ENCODE measurements around the gene FDPS.

Gene FDPS

DNA sequence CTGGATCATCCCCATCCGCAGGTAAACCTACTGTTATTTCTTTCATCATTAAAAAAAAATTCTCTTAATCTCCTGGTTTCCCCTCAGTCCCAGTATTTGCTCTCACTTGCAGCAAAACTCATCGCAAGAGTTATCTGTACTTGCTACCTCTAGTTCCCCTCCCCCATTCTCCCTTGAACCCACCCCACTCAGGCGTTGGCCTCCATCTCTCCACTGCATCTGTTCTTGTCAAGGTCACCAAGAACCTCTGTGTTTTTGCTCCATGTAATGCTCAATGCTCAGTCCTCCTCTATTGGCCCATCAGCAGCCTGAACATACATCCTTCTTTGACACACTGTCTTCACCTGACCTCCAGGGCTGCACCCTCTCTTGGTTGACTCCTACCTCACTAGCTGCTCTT lies 12.0 kb upstream of the FDPS start:
- no peaks in the 10 kb centered on the region for H3K4me1 Mint-ChIP-seq
- no peak for ATAC-seq
- H3K27ac Mint-ChIP-seq = no peak overlapping the region
- H3K27me3 Mint-ChIP-seq = peaks cover 40% of the 10 kb centered on the region
- H3K9me3 Mint-ChIP-seq = no peaks in the 10 kb centered on the region
- no peak for DNase-seq
- H3K4me3 Mint-ChIP-seq = no peak overlapping the region
- H3K36me3 Mint-ChIP-seq (ENCODE audit: low read depth) = no peaks in the 10 kb centered on the region

DNA sequence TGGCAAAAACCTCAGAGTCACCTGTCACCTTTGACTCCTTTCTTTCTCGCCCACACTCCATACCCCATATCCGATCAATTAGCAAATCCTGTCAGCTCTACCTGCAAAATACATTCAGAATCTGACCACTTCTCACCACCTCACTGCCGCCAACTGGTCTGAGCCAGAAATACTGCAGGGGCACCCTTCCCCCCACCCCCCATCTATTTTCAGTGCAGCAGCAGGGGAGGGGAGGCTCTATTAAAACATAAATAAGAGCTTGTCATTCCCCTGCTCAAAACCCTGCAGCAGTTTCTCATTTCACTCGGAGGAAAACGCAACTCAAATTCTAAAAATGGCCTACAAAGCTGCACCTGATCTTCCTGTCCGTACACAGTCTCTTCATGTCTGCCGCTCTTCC lies 11.3 kb upstream of the FDPS start:
- Mint-ChIP-seq H3K4me1 (no peaks in the 10 kb centered on the region), H3K27me3 (peaks cover 38% of the 10 kb centered on the region), H3K4me3 (no peak overlapping the region), H3K27ac (no peak overlapping the region), H3K36me3 (ENCODE audit: low read depth) (no peaks in the 10 kb centered on the region), H3K9me3 (no peaks in the 10 kb centered on the region)
- DNase-seq (no peak), ATAC-seq (no peak)

DNA sequence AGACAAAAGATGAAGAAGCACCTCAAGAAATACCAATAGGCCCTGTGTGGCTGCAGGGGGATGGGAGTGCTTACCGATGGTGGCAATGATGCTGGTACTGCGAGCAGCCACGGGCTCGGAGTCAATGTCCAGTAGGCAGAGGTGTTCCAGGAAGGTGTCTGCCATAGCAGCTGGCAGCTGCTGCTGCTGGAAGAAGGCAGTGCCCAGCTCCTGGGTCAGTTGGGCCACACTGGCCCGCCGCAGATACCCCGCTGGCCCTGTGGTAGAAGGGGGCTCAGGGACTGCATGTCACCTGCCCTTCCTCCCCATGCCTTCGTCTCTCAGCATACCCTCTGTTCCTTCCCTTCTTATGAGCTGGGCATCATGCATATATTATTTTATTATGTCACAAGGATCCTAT lies 8.6 kb upstream of the FDPS start:
- no peak for DNase-seq
- no peak for ATAC-seq
- H3K27me3 Mint-ChIP-seq = peaks cover 24% of the 10 kb centered on the region
- H3K4me3 Mint-ChIP-seq = no peak overlapping the region
- H3K4me1 Mint-ChIP-seq = no peaks in the 10 kb centered on the region
- H3K27ac Mint-ChIP-seq = no peak overlapping the region
- no peaks in the 10 kb centered on the region for H3K9me3 Mint-ChIP-seq
- H3K36me3 Mint-ChIP-seq (ENCODE audit: low read depth) = no peaks in the 10 kb centered on the region

DNA sequence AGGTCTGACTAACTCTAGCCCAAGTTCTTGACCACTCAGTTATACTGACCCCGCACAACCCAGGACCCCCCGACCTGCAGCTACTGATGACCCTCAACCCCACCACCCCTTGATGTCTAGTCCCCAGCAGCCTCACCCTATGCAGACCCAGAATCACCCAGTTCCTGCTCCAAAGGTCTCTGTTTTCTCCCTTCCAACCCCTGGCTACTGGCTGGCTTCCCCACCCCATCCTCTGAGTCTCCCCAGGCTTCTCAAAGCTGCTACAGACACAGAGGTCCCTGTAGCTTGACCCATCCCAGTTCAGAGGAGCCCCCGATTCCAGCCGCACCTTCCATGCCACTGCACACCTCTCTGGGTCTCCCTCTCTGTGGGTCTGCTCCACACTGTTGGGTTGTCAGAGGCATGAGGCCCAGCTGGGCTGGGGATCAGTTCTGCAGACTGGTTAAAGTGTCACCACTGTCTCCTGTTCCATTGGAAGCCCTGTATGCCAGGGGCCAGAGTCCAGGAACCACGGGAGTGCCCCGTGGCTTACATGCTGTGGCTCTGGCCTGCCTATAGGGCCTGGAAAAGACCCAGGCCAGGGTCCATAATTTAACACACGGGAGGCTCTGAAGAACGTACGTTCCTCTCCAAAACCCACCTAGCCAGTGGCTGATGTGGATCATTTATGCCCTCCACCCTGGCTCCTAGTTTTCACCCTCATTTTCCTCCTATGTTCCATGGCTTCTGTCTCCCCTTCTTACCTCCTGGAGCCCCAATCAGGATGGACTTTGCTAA lies 7.9 kb upstream of the FDPS start:
- H3K4me1 Mint-ChIP-seq = no peaks in the 10 kb centered on the region

DNA sequence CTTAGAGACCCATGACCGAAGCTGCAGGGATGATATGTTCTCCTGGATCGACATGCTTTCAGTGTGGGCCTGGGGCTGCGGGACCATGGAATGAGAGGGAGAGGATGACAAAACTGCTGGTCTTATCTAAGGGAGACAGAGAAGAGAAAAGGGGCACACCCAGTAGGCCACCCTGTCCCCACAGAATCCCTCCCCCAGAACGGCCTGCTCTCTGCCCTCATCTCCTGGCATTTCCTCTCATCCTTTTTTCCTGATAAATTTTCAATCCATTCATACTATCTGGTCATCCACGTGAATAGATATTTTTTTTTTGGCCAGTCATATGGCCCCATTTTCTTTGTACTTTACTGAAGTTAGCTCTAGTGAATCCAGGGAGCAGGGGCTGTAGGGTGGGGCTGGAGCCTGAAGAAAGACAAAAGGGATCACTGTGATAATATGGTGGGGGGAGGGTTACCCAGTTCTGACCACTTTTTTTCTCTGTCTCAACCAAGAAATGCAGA lies 7.3 kb upstream of the FDPS start, which contains the start of gene PKLR:
Gene PKLR, minus strand, starts transcription at position 97 of the 500 bp plus-strand sequence. Its CDS starts 43 bp downstream, at position 54.
- H3K4me3 Mint-ChIP-seq = no peak within 1 kb of the TSS
- DNase-seq (no peak), ATAC-seq (no peak)
- H3K9me3 Mint-ChIP-seq = no peaks in the 10 kb centered on the region
- H3K27ac Mint-ChIP-seq = no peak within 1 kb of the TSS
- peaks cover 15% of the 10 kb centered on the region for H3K27me3 Mint-ChIP-seq
- H3K4me1 Mint-ChIP-seq = no peaks in the 10 kb centered on the region
- H3K36me3 Mint-ChIP-seq (ENCODE audit: low read depth) = no peaks in the 10 kb centered on the region

More for the DNA sequence above, 7.9 kb upstream of the FDPS start:
- Mint-ChIP-seq H3K36me3 (ENCODE audit: low read depth) (no peaks in the 10 kb centered on the region), H3K27ac (no peak overlapping the region), H3K9me3 (no peaks in the 10 kb centered on the region), H3K4me3 (no peak overlapping the region), H3K27me3 (peaks cover 20% of the 10 kb centered on the region)
- ATAC-seq (no peak), DNase-seq (no peak)

DNA sequence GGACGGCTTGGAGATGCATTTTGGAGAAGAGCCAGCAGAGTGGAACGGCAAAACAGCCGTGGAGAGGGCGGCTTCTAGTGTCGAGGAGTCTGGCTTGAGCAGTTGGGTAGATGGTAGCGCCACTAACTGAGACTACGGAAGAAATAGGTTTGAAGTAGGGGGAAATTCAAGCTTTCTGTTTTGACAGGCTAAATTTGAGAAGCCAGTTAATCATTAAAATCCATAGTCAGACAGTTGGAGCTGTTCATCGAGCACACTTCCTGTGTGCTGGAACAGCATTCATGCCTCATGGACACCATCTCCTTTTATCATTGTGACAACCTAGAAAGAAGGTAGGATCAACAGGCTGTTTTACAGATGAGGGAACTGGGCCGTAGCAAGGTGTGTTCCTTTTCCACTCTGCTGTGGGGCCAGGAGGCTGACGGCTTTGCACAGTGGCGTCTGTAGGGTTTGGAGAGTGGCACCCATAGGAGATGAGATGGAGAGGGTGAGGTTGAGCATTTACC lies 4.1 kb upstream of the FDPS start:
- peaks cover 9% of the 10 kb centered on the region for H3K36me3 Mint-ChIP-seq (ENCODE audit: low read depth)
- no peak for DNase-seq
- H3K4me3 Mint-ChIP-seq = no peak overlapping the region
- no peak overlapping the region for H3K27ac Mint-ChIP-seq
- peaks cover 2% of the 10 kb centered on the region for H3K27me3 Mint-ChIP-seq
- ATAC-seq = no peak
- no peaks in the 10 kb centered on the region for H3K9me3 Mint-ChIP-seq
- H3K4me1 Mint-ChIP-seq = peaks cover 12% of the 10 kb centered on the region

DNA sequence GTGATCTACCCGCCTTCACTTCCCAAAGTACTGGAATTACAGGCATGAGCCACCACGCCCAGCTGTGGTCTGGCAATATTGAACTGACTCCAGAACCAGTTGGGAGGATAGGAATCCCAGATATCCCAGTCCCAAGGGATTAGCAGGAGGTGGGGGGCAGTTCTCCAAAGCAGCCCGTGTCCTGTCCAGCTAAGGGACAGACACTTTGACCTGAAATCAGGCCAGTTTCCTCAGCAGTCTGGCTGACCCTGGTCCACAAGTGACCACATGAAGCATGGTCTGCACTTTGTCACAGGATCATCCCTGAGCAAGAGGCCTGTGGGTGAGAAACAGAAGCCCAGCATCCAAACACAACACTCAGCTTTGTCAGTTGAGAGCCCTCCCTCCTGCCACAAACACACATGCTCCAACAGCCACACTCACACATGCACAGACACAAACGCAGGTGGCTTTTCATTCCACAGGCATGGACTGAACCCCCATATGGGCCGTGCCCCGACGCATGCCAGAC lies 2.7 kb upstream of the FDPS start:
- peaks cover 2% of the 10 kb centered on the region for H3K27me3 Mint-ChIP-seq
- peaks cover 24% of the 10 kb centered on the region for H3K4me1 Mint-ChIP-seq
- no peak overlapping the region for H3K4me3 Mint-ChIP-seq
- ATAC-seq (no peak), DNase-seq (no peak)
- no peaks in the 10 kb centered on the region for H3K9me3 Mint-ChIP-seq
- H3K36me3 Mint-ChIP-seq (ENCODE audit: low read depth) = peaks cover 18% of the 10 kb centered on the region
- no peak overlapping the region for H3K27ac Mint-ChIP-seq

DNA sequence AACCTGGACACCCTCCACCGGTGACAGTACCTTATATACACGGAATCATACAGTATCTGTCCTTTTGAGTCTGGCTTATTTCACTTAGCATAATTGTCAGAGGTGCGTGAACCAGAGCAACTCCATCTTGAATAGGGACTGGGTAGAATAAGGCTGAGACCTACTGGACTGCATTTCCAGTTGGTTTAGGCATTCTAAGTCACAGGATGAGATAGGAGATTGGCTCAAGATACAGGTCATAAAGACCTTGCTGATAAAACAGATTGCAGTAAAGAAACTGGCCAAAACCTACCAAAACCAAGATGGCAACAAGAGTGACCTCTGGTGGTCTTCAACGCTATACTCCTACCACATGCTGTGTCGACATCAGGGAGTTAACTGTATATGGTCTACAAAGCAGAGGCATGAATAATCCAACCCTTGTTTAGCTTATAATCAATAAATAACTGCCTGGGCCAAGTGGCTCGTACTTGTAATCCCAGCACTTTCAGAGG lies 1.4 kb upstream of the FDPS start:
- Mint-ChIP-seq H3K4me1 (peaks cover 33% of the 10 kb centered on the region), H3K27me3 (peaks cover 2% of the 10 kb centered on the region), H3K27ac (peak overlapping the region; percentile 99), H3K36me3 (ENCODE audit: low read depth) (peaks cover 26% of the 10 kb centered on the region), H3K9me3 (no peaks in the 10 kb centered on the region), H3K4me3 (peak overlapping the region; percentile 96)
- ATAC-seq (no peak), DNase-seq (no peak)

DNA sequence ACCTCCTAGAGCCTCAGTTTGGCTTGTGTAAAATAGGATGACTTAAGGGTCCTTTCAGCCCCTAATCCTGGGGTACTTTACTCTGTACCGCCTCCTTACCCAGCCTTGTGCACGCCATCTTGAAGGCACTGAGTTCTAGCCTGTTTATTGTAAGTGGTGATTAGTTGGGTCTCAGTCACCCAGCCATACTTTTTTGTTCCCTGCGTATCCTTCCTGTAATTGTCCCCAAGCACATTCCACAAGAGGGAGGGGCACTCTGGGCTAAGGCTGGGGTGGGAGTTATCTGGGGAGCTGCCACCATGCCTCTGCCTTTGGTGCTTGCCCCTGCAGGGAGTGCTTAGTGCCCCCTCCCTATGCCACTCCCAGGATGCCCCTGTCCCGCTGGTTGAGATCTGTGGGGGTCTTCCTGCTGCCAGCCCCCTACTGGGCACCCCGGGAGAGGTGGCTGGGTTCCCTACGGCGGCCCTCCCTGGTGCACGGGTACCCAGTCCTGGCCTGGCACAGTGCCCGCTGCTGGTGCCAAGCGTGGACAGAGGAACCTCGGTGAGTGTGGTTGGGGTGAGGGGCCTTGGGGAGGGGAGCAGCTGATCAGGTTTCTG lies 856 bp downstream of the FDPS start:
- H3K27ac Mint-ChIP-seq = peak overlapping the region; percentile 99
- H3K4me1 Mint-ChIP-seq = peaks cover 38% of the 10 kb centered on the region
- H3K9me3 Mint-ChIP-seq = no peaks in the 10 kb centered on the region
- no peak for DNase-seq
- ATAC-seq = no peak
- H3K36me3 Mint-ChIP-seq (ENCODE audit: low read depth) = peaks cover 39% of the 10 kb centered on the region
- peaks cover 2% of the 10 kb centered on the region for H3K27me3 Mint-ChIP-seq
- H3K4me3 Mint-ChIP-seq = peak overlapping the region; percentile 96

DNA sequence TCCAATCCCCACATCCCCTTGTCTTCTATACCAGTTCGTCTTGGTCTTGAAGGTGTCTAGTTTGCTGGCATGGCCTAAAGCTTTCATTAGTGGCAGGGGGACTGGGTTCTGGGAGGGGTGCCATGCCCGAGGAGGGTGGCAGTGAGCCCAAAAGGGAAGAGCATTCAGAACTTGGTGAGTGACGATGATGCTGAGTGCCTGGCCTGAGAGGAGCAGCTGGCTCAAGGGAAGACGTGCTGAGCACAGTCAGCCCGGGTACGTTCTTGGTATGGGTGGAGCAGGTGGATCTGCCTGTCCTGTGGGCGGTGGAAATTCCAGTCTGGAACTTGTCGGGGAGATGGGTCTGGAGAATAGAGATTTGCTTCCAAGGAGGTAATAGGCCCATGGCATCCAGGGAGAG lies 4.6 kb downstream of the FDPS start:
- Mint-ChIP-seq H3K4me1 (peaks cover 30% of the 10 kb centered on the region), H3K36me3 (ENCODE audit: low read depth) (peaks cover 47% of the 10 kb centered on the region), H3K9me3 (no peaks in the 10 kb centered on the region), H3K27me3 (peaks cover 2% of the 10 kb centered on the region), H3K27ac (no peak overlapping the region), H3K4me3 (no peak overlapping the region)
- DNase-seq = no peak
- ATAC-seq = no peak

DNA sequence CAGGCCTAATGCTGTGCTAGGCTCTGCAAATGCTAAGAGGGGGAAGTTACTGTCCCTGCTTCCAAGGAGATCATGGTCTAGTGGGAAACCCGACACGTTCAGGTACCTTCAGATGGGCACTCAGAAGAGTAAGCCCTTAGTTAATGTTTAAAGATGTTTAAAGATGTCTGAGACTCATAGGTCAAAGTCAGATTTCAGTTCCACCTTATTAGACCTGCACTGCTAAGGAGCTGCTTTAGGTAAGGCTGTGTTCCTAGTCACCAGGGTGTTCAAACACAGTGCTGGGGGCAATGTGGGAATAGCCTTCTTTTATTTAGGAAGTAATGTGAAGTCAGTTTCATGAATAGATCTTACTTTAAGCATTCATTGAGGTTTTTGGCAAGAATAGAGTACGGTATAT lies 8.3 kb downstream of the FDPS start:
- Mint-ChIP-seq H3K36me3 (ENCODE audit: low read depth) (peaks cover 40% of the 10 kb centered on the region), H3K4me1 (peaks cover 22% of the 10 kb centered on the region), H3K9me3 (no peaks in the 10 kb centered on the region), H3K4me3 (no peak overlapping the region), H3K27ac (no peak overlapping the region), H3K27me3 (no peaks in the 10 kb centered on the region)
- no peak for DNase-seq
- no peak for ATAC-seq

DNA sequence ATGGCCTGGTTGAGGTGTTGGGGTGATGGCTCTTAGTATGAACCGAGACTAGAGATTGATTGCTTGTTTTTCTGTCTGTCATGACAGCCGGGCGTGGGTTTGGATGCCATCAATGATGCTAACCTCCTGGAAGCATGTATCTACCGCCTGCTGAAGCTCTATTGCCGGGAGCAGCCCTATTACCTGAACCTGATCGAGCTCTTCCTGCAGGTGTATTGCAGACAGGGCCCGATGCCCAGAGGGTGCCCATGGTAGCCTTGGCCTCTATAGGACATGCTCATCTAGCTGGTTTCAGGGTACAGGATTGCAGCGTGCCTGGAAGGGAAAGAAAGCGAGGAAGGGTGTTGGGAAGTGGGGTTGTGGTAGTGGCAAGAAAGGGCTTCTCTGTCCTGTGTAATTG lies 9.4 kb downstream of the FDPS start:
- H3K27me3 Mint-ChIP-seq = no peaks in the 10 kb centered on the region
- no peak for ATAC-seq
- H3K9me3 Mint-ChIP-seq = no peaks in the 10 kb centered on the region
- H3K36me3 Mint-ChIP-seq (ENCODE audit: low read depth) = peaks cover 33% of the 10 kb centered on the region
- no peak overlapping the region for H3K27ac Mint-ChIP-seq
- H3K4me3 Mint-ChIP-seq = no peak overlapping the region
- peaks cover 25% of the 10 kb centered on the region for H3K4me1 Mint-ChIP-seq
- no peak for DNase-seq

DNA sequence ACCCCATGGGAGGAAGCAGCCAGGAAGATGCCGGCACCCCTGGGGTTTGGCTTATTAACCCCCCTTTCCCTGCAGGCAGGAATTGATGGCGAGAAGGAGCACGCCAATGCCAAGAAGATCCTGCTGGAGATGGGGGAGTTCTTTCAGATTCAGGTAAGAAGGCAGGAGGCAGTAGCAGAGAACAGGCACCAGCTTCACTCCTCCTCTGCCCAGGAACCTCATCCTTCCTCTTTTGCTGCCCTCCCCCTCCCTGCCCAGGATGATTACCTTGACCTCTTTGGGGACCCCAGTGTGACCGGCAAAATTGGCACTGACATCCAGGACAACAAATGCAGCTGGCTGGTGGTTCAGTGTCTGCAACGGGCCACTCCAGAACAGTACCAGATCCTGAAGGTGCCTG lies 10.9 kb downstream of the FDPS start:
- peaks cover 26% of the 10 kb centered on the region for H3K36me3 Mint-ChIP-seq (ENCODE audit: low read depth)
- no peak for DNase-seq
- H3K27me3 Mint-ChIP-seq = no peaks in the 10 kb centered on the region
- no peaks in the 10 kb centered on the region for H3K9me3 Mint-ChIP-seq
- H3K4me3 Mint-ChIP-seq = no peak overlapping the region
- no peak overlapping the region for H3K27ac Mint-ChIP-seq
- peaks cover 22% of the 10 kb centered on the region for H3K4me1 Mint-ChIP-seq
- ATAC-seq = no peak

DNA sequence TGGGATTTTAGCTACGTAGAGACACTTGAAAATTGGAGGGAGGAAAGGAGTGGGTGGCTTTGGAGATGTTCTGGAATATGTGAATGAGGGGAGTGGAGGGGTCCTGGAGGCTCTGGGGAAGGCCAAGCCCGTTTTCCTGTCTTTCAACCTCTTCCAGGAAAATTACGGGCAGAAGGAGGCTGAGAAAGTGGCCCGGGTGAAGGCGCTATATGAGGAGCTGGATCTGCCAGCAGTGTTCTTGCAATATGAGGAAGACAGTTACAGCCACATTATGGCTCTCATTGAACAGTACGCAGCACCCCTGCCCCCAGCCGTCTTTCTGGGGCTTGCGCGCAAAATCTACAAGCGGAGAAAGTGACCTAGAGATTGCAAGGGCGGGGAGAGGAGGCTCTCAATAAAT lies 11.6 kb downstream of the FDPS start:
- Mint-ChIP-seq H3K27me3 (no peaks in the 10 kb centered on the region), H3K4me1 (peaks cover 25% of the 10 kb centered on the region), H3K27ac (no peak overlapping the region), H3K36me3 (ENCODE audit: low read depth) (peaks cover 26% of the 10 kb centered on the region), H3K4me3 (peak overlapping the region; percentile 48), H3K9me3 (no peaks in the 10 kb centered on the region)
- no peak for ATAC-seq
- DNase-seq = no peak

Measured in activated naive CD8-positive, alpha-beta T cell treated with anti-CD3 and anti-CD28 coated beads, Interleukin-2, amount 50 U/mL, for 24 hours (primary cell).